ENCODE measurements around the gene MAP3K8. TPM values are rescaled to one million over a fixed set of nuclear protein-coding genes. Genes with fewer than 3 reads are reported as not detected.

MAP3K8 gene
- total RNA-seq, 4 donors from 2014 or later: 30.3 to 54.8 (median 47.6) TPM

DNA sequence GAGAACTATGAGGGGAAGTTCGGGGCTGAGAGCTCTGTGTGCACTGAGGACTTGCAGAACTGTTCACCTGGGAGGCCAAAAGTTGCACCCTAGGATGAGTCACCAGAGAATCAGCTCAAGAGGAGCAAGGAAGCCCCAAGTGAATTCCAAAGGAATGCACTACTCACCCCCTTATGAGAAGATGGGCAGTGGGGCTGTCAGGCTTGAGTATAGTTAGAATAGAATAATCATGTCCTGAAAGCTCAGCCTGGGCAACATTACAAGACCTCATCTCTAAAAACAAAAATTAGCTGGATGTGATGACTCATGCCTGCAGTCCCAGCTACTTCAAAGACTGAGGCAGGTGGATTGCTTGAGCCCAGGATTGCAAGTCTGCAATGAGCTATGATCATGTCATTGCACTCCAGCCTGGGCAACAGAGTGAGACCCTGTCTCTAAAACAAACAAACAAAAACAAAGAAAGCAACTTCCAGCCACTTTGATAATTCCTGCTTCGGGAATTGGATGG is 30.0 kb downstream of the MAP3K8 start:
- TF ChIP-seq, protein P1, sequence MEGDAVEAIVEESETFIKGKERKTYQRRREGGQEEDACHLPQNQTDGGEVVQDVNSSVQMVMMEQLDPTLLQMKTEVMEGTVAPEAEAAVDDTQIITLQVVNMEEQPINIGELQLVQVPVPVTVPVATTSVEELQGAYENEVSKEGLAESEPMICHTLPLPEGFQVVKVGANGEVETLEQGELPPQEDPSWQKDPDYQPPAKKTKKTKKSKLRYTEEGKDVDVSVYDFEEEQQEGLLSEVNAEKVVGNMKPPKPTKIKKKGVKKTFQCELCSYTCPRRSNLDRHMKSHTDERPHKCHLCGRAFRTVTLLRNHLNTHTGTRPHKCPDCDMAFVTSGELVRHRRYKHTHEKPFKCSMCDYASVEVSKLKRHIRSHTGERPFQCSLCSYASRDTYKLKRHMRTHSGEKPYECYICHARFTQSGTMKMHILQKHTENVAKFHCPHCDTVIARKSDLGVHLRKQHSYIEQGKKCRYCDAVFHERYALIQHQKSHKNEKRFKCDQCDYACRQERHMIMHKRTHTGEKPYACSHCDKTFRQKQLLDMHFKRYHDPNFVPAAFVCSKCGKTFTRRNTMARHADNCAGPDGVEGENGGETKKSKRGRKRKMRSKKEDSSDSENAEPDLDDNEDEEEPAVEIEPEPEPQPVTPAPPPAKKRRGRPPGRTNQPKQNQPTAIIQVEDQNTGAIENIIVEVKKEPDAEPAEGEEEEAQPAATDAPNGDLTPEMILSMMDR (IDR thresholded peaks at IDR 0.05; ENCODE audit: low read depth): no peak

- TF ChIP-seq, protein P1 (IDR thresholded peaks at IDR 0.05; ENCODE audit: low read depth): no peak
These were observed 30.7 kb downstream of the MAP3K8 start for GRCh38 chr10:30464675-30465074.

GRCh38 chr10:30466445-30466844 is 32.5 kb downstream of the MAP3K8 start:
- TF ChIP-seq, protein P1 (IDR thresholded peaks at IDR 0.05; ENCODE audit: low read depth): no peak

DNA sequence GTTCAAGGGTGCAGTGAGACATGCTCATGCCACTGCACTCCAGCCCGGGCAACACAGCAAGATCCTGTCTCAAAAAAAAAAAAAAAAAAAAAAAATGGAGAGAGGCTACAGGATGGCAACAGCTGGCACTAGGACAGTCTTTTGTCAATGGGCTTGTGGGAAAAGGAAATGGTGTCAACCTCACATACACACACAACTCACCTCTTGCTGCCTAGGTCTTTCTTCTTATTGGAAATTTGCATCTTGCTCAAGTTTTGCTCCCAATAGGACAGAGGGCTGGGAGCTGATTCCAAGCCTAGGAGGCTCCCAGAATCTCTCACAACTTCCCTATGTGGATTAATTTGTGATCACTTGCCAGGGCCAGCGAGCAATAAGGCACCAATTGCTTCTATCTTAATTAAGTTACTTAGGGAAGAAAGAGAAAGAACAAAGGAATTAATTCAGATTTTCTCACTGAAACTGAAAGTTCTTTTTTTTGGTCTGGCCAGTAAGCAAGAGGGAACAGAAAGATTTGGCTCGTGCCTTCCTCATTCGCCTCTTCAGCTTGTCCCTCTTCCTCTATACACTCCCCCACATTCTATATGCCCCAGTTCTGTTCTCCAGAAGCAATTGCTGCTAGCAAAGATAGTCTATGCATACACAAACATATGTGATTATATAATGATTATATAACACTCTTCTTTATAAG is 33.8 kb downstream of the MAP3K8 start:
- TF ChIP-seq, protein P1 (IDR thresholded peaks at IDR 0.05; ENCODE audit: low read depth): no peak

- TF ChIP-seq, protein P1 (IDR thresholded peaks at IDR 0.05; ENCODE audit: low read depth): no peak
These were observed 38.6 kb downstream of the MAP3K8 start for GRCh38 chr10:30472414-30473155.

GRCh38 chr10:30476511-30477155 is 42.6 kb downstream of the MAP3K8 start:
- TF ChIP-seq, protein P1 (IDR thresholded peaks at IDR 0.05; ENCODE audit: low read depth): no peak

- TF ChIP-seq, protein P1 (IDR thresholded peaks at IDR 0.05; ENCODE audit: low read depth): no peak
These were observed 47.6 kb downstream of the MAP3K8 start for GRCh38 chr10:30481603-30482002.

All from subcutaneous adipose tissue (tissue), 4 donors.